ENCODE data around the gene TAS1R2.
"Not testable (repeated sequence)": the region's sequence is repeated elsewhere in the genome, so short reads cannot be mapped to it uniquely, and the experiment has no call there.

Gene TAS1R2

GRCh38 chr1:18870595-18870865, 11.1 kb upstream of the TAS1R2 start:
- DNase-seq (ENCODE audit: insufficient read length, low spot score); FAIRE-seq: not testable (repeated sequence)

- FAIRE-seq, result no peak
- DNase-seq (ENCODE audit: insufficient read length, low spot score), result no peak
Observed at GRCh38 chr1:18869847-18870594, 10.6 kb upstream of the TAS1R2 start.

GRCh38 chr1:18868801-18869424, 9.5 kb upstream of the TAS1R2 start:
- no peak for FAIRE-seq
- DNase-seq (ENCODE audit: insufficient read length, low spot score), result no peak

- DNase-seq (ENCODE audit: insufficient read length, low spot score) (no peak), FAIRE-seq (no peak)
Observed at GRCh38 chr1:18868354-18868753, 8.9 kb upstream of the TAS1R2 start.

GRCh38 chr1:18866846-18867245, 7.4 kb upstream of the TAS1R2 start:
- no peak for DNase-seq (ENCODE audit: insufficient read length, low spot score)
- FAIRE-seq, result no peak

- DNase-seq (ENCODE audit: insufficient read length, low spot score), result no peak
- FAIRE-seq, result no peak
Observed at GRCh38 chr1:18866314-18866713, 6.9 kb upstream of the TAS1R2 start.

GRCh38 chr1:18865176-18865575, 5.7 kb upstream of the TAS1R2 start:
- DNase-seq (ENCODE audit: insufficient read length, low spot score) (no peak), FAIRE-seq (no peak)

GRCh38 chr1:18861590-18861989, 2.1 kb upstream of the TAS1R2 start:
- no peak for FAIRE-seq

GRCh38 chr1:18861082-18861481, 1.6 kb upstream of the TAS1R2 start:
- DNase-seq (ENCODE audit: insufficient read length, low spot score), result no peak
- no peak for FAIRE-seq

More at GRCh38 chr1:18861590-18861989, 2.1 kb upstream of the TAS1R2 start:
- no peak for DNase-seq (ENCODE audit: insufficient read length, low spot score)

- FAIRE-seq, result peak; percentile 92
- DNase-seq (ENCODE audit: insufficient read length, low spot score), result no peak
Observed at GRCh38 chr1:18858070-18858688, 1.3 kb downstream of the TAS1R2 start.

GRCh38 chr1:18856435-18856834, 3.0 kb downstream of the TAS1R2 start:
- no peak for FAIRE-seq
- DNase-seq (ENCODE audit: insufficient read length, low spot score), result no peak

GRCh38 chr1:18855573-18855972, 3.9 kb downstream of the TAS1R2 start:
- no peak for DNase-seq (ENCODE audit: insufficient read length, low spot score)
- FAIRE-seq, result no peak

GRCh38 chr1:18854331-18855025, 5.0 kb downstream of the TAS1R2 start:
- no peak for FAIRE-seq
- no peak for DNase-seq (ENCODE audit: insufficient read length, low spot score)

- DNase-seq (ENCODE audit: insufficient read length, low spot score) (no peak), FAIRE-seq (no peak)
Observed at GRCh38 chr1:18852501-18852900, 7.0 kb downstream of the TAS1R2 start.

- no peak for FAIRE-seq
- DNase-seq (ENCODE audit: insufficient read length, low spot score), result no peak
Observed at GRCh38 chr1:18849261-18849711, 10.2 kb downstream of the TAS1R2 start.

- not testable (repeated sequence) for FAIRE-seq
Observed at GRCh38 chr1:18847723-18848122, 11.7 kb downstream of the TAS1R2 start.

GRCh38 chr1:18840145-18840544, 19.3 kb downstream of the TAS1R2 start:
- FAIRE-seq, result no peak
- DNase-seq (ENCODE audit: insufficient read length, low spot score), result no peak

More at GRCh38 chr1:18847723-18848122, 11.7 kb downstream of the TAS1R2 start:
- DNase-seq (ENCODE audit: insufficient read length, low spot score), result not testable (repeated sequence)

GRCh38 chr1:18836654-18837053, 22.8 kb downstream of the TAS1R2 start:
- DNase-seq (ENCODE audit: insufficient read length, low spot score) (no peak), FAIRE-seq (no peak)

GRCh38 chr1:18832319-18832718, 27.1 kb downstream of the TAS1R2 start:
- DNase-seq (ENCODE audit: insufficient read length, low spot score); FAIRE-seq: not testable (repeated sequence)

- no peak for FAIRE-seq
- DNase-seq (ENCODE audit: insufficient read length, low spot score), result no peak
Observed at GRCh38 chr1:18831656-18832055, 27.8 kb downstream of the TAS1R2 start.

- DNase-seq (ENCODE audit: insufficient read length, low spot score) (no peak), FAIRE-seq (no peak)
Observed at GRCh38 chr1:18830596-18830995, 28.9 kb downstream of the TAS1R2 start.
